ENCODE data around the gene HBA2. TPM values are rescaled to one million over a fixed set of nuclear protein-coding genes. Genes with fewer than 3 reads are reported as not detected.

HBA2 gene
- total RNA-seq, 3 donors from 2014 or later (not counting 1 experiment from before 2014, with no cell fraction given): 3.2 to 9.9 TPM; not detected in 1

DNA sequence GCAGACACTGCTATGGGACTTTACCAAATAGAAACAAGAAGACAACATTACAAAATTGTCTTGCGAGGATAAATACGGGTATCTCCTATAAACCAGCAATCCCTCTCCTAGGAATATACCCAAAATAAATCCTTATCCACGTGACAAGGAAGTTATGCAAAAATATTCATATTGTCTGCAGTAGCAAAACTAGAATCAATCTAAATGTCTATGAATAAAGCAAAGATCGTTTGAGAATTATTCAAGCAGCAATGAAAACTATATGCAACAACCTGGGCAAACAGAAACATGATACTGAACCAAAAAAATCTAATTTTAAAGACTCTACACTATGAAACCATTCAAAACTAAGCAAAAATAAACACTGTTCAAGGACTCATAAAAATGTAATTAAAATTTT lies 47.3 kb downstream of the HBA2 start:
- H3K27ac ChIP-seq (ENCODE audit: low read length): no peak overlapping the region

More for the DNA sequence above, 47.3 kb downstream of the HBA2 start:
- Mint-ChIP-seq H3K4me3 (no peak overlapping the region), H3K27ac (no peak overlapping the region), H3K27me3 (ENCODE audit: low read depth in 2 of 2) (no peaks in the 10 kb centered on the region), H3K9me3 (no peaks in the 10 kb centered on the region), H3K4me1 (peaks cover 5 to 14% of the 10 kb centered on the region in 2 donors), H3K36me3 (peaks cover 10% of the 10 kb centered on the region)
- TF ChIP-seq, protein P1, sequence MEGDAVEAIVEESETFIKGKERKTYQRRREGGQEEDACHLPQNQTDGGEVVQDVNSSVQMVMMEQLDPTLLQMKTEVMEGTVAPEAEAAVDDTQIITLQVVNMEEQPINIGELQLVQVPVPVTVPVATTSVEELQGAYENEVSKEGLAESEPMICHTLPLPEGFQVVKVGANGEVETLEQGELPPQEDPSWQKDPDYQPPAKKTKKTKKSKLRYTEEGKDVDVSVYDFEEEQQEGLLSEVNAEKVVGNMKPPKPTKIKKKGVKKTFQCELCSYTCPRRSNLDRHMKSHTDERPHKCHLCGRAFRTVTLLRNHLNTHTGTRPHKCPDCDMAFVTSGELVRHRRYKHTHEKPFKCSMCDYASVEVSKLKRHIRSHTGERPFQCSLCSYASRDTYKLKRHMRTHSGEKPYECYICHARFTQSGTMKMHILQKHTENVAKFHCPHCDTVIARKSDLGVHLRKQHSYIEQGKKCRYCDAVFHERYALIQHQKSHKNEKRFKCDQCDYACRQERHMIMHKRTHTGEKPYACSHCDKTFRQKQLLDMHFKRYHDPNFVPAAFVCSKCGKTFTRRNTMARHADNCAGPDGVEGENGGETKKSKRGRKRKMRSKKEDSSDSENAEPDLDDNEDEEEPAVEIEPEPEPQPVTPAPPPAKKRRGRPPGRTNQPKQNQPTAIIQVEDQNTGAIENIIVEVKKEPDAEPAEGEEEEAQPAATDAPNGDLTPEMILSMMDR (IDR thresholded peaks at IDR 0.05): no peak
- DNase-seq (no peak), ATAC-seq (no peak)
- Histone ChIP-seq H3K27me3 (ENCODE audit: control insufficient read depth, insufficient read depth, low read length) (no peaks in the 10 kb centered on the region), H3K36me3 (ENCODE audit: control insufficient read depth, insufficient read depth, low read length) (peaks cover 58% of the 10 kb centered on the region), H3K4me1 (ENCODE audit: control insufficient read depth, insufficient read depth, low read length) (no peaks in the 10 kb centered on the region), H3K4me3 (ENCODE audit: low read length) (no peak overlapping the region), H3K9me3 (ENCODE audit: control insufficient read depth, insufficient read depth, low read length) (no peaks in the 10 kb centered on the region)
- intact Hi-C loops (cut with micrococcal nuclease): no loop called here
- 82% methylated on average over 4 of the region's 4 CpGs for WGBS (ENCODE audit: insufficient coverage)

Other genes with a start within 250 kb of the HBA2 start
- 10 to 100 TPM; 10.6 to 14.6 (median 11.3) TPM for gene POLR3K, start 119.3 kb upstream of the HBA2 start, total RNA-seq
- 10 to 100 TPM in 2 of 3 donors, 1 to 10 TPM in 1; 6.4 to 13.4 (median 13.2) TPM for gene SNRNP25, start 119.0 kb upstream of the HBA2 start, total RNA-seq
- gene RHBDF1, start 100.2 kb upstream of the HBA2 start, total RNA-seq: 1 to 10 TPM in 1 of 3 donors, under 1 TPM in 2; 0.26 to 1.1 (median 0.78) TPM
- 10 to 100 TPM; 29.9 to 34.3 (median 31.5) TPM for gene MPG, start 94.7 kb upstream of the HBA2 start, total RNA-seq
- 10 to 100 TPM; 44.8 to 62.1 (median 55.7) TPM for gene NPRL3, start 34.2 kb upstream of the HBA2 start, total RNA-seq
- gene HBZ, start 20.2 kb upstream of the HBA2 start, total RNA-seq: not detected
- not detected for gene HBM, start 6.9 kb upstream of the HBA2 start, total RNA-seq
- 10 to 100 TPM in 1 of 3 donors, not detected in 2; 16.9 TPM for gene HBA1, start 3.8 kb downstream of the HBA2 start, total RNA-seq
- gene HBQ1, start 7.6 kb downstream of the HBA2 start, total RNA-seq: 1 to 10 TPM in 2 of 3 donors, not detected in 1; 1.0 to 2.0 TPM
- gene LUC7L, start 56.6 kb downstream of the HBA2 start, total RNA-seq: 100 to 1,000 TPM; 129 to 168 (median 153) TPM
- gene FAM234A, start 61.9 kb downstream of the HBA2 start, total RNA-seq: 10 to 100 TPM; 32.4 to 42.6 (median 40.7) TPM
- gene RGS11, start 103.1 kb downstream of the HBA2 start, total RNA-seq: under 1 TPM in 1 of 3 donors, not detected in 2; 0.25 TPM
- 1 to 10 TPM in 1 of 3 donors, under 1 TPM in 1, not detected in 1; 0.49 to 1.4 TPM for gene ARHGDIG, start 107.7 kb downstream of the HBA2 start, total RNA-seq
- gene PDIA2, start 110.3 kb downstream of the HBA2 start, total RNA-seq: not detected
- gene AXIN1, start 179.8 kb downstream of the HBA2 start, total RNA-seq: 100 to 1,000 TPM; 100 to 122 (median 106) TPM
- 10 to 100 TPM; 33.9 to 38.9 (median 37.5) TPM for gene MRPL28, start 197.7 kb downstream of the HBA2 start, total RNA-seq
- gene PGAP6, start 209.1 kb downstream of the HBA2 start, total RNA-seq: 10 to 100 TPM; 48.0 to 66.7 (median 54.2) TPM
- gene NME4, start 224.3 kb downstream of the HBA2 start, total RNA-seq: 10 to 100 TPM; 10.7 to 27.4 (median 25.4) TPM
- 10 to 100 TPM in 2 of 3 donors, 1 to 10 TPM in 1; 9.5 to 13.0 (median 12.9) TPM for gene DECR2, start 229.0 kb downstream of the HBA2 start, total RNA-seq